WERI-Rb-1 (cell line): ENCODE measurements around the gene TNN.

Experiments used
- DNase-seq: peaks from one replicate; pipeline ENCODE4 v3.0.0-alpha.2; 2020
- H3K27ac ChIP-seq: fragments of 250-450 bp; sonication (Bioruptor Pico); 2 replicates; pipeline ENCODE4 v1.5.1; 2020; ENCODE audit warnings: mild to moderate bottlenecking, moderate library complexity
- H3K27me3 ChIP-seq: fragments of 250-450 bp; sonication (Bioruptor Pico); 2 replicates; pipeline ENCODE4 v1.5.1; 2021; ENCODE audit warnings: mild to moderate bottlenecking, low read depth, moderate library complexity; ENCODE audit not compliant: insufficient read depth, severe bottlenecking
- H3K36me3 ChIP-seq: fragments of 250-450 bp; sonication (Bioruptor Pico); 2 replicates; pipeline ENCODE4 v1.5.1; 2020; ENCODE audit warnings: mild to moderate bottlenecking, moderate library complexity
- H3K4me3 ChIP-seq: 2 replicates; pipeline ENCODE4 v1.5.1; 2011; ENCODE audit warnings: low read depth, mild to moderate bottlenecking, control low read depth, low read length
- H3K9me3 ChIP-seq: fragments of 250-450 bp; sonication (Bioruptor Pico); 2 replicates; pipeline ENCODE4 v1.5.1; 2021; ENCODE audit warnings: mild to moderate bottlenecking, moderate library complexity; ENCODE audit not compliant: severe bottlenecking
- TF ChIP-seq, protein P1 (sequence below): IDR thresholded peaks from 2 replicates; pipeline ENCODE4 v1.5.1; 2011; ENCODE audit warnings: low read depth, mild to moderate bottlenecking, control low read depth, inconsistent platforms, low read length

The TNN gene

DNA sequence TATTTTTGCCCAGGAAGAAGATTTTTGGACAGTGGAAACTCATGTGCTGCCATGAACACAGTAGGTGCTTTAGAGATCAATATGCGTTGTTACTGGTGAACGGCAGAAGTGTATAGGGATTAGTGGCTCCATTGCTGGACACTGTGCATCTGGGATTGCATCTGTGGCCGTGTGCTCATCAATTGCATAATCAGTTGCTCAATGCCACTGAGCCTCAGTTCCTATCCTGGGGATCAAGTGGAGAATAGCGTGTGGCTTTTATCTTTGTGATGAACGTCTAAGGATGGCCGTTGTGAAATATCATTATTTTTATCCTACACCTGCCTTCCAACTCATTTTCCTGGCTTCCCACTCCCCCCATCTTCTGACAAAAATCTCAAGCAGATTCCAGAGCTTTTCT lies 5.4 kb downstream of the TNN start:
- H3K27ac ChIP-seq, result no peak overlapping the region
- H3K4me3 ChIP-seq, result no peak overlapping the region
- no peaks in the 10 kb centered on the region for H3K36me3 ChIP-seq
- no peak for DNase-seq
- no peaks in the 10 kb centered on the region for H3K27me3 ChIP-seq
- no peaks in the 10 kb centered on the region for H3K9me3 ChIP-seq
- TF ChIP-seq, protein P1, sequence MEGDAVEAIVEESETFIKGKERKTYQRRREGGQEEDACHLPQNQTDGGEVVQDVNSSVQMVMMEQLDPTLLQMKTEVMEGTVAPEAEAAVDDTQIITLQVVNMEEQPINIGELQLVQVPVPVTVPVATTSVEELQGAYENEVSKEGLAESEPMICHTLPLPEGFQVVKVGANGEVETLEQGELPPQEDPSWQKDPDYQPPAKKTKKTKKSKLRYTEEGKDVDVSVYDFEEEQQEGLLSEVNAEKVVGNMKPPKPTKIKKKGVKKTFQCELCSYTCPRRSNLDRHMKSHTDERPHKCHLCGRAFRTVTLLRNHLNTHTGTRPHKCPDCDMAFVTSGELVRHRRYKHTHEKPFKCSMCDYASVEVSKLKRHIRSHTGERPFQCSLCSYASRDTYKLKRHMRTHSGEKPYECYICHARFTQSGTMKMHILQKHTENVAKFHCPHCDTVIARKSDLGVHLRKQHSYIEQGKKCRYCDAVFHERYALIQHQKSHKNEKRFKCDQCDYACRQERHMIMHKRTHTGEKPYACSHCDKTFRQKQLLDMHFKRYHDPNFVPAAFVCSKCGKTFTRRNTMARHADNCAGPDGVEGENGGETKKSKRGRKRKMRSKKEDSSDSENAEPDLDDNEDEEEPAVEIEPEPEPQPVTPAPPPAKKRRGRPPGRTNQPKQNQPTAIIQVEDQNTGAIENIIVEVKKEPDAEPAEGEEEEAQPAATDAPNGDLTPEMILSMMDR, result no peak

- TF ChIP-seq, protein P1, result 0 out of 2 replicates have a peak, but pooled peaks have one; percentile 13
- no peaks in the 10 kb centered on the region for H3K36me3 ChIP-seq
- no peaks in the 10 kb centered on the region for H3K27me3 ChIP-seq
- H3K27ac ChIP-seq, result no peak overlapping the region
- H3K4me3 ChIP-seq, result no peak overlapping the region
- DNase-seq, result no peak
- H3K9me3 ChIP-seq, result no peaks in the 10 kb centered on the region
Observed at GRCh38 chr1:175073633-175074032, 6.0 kb downstream of the TNN start.

DNA sequence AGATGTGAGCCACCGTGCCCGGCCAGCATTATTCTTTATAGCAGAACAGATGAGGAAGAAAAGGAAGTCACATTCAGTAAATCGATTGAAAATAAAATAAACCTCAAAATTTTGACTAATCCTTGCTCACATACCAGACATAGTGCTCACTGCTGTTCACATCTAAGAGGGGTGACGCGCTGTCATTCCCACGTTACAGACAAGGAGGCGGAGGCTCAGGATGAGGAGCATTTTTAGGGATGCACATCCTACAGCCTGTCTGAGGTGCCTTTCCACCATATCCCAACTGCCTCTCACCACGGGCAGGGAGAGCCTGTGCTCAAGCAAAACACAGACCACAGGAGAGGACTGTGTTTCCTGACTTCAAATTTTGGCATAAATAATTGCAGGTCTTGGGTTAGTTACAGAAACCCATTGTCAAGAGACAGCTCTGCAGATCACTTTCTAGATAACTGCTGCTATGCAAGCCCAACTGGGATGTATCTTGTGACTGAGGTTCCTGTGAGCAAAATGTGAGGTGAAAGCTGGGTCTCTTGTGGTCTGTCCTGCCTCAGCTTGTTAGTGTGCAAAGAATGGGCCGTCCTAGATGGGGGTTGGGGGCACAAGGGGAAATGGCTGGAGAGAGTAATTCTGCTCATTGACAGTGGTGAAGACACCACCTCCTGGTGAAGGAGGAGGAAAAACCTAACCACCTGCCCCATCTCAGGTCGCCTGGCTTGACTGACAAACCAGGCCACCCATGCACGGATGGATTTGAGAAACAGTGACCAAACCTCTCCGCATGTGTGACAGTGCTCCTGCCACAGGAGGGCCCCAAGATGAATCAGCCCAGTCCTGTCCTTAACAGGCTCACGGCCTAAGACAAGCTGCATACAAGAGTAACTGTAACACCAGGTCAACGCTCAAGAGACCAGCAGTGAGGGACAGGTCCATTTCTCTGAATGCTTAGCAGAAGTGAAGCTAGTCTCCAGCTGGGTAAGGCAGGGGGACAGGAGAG lies 8.2 kb downstream of the TNN start:
- TF ChIP-seq, protein P1, result no peak
- no peaks in the 10 kb centered on the region for H3K27me3 ChIP-seq
- DNase-seq, result no peak

DNA sequence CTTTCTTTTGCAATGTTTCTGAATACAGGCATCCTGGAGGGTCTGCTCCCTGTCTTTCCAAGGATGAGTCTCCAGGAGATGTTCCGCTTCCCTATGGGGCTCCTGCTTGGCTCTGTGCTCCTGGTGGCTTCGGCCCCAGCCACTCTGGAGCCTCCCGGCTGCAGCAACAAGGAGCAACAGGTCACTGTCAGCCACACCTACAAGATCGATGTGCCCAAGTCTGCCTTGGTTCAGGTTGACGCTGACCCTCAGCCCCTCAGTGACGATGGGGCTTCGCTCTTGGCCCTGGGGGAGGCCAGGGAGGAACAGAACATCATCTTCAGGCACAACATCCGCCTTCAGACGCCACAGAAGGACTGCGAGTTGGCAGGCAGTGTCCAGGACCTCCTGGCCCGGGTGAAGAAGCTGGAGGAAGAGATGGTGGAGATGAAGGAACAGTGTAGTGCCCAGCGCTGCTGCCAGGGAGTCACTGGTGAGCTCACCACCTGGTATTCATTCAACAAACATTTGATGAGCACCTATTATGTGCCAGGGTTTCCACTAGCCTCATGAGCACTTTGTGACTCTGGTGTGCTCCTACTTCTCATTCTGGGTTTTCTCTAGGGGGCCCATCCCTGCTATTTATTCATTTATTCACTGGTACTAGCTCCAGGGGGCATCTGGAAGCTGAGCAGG lies 9.9 kb downstream of the TNN start:
- no peak for DNase-seq
- Histone ChIP-seq H3K9me3 (no peaks in the 10 kb centered on the region), H3K36me3 (no peaks in the 10 kb centered on the region), H3K27ac (no peak overlapping the region), H3K4me3 (no peak overlapping the region), H3K27me3 (no peaks in the 10 kb centered on the region)
- TF ChIP-seq, protein P1, result no peak

More for the DNA sequence above, 8.2 kb downstream of the TNN start:
- no peaks in the 10 kb centered on the region for H3K36me3 ChIP-seq
- H3K4me3 ChIP-seq, result no peak overlapping the region
- no peak overlapping the region for H3K27ac ChIP-seq
- no peaks in the 10 kb centered on the region for H3K9me3 ChIP-seq

GRCh38 chr1:175078629-175079028 lies 11.0 kb downstream of the TNN start:
- no peak for DNase-seq
- H3K27me3 ChIP-seq, result no peaks in the 10 kb centered on the region
- no peak overlapping the region for H3K27ac ChIP-seq
- no peaks in the 10 kb centered on the region for H3K9me3 ChIP-seq
- H3K36me3 ChIP-seq, result no peaks in the 10 kb centered on the region
- TF ChIP-seq, protein P1, result no peak
- H3K4me3 ChIP-seq, result no peak overlapping the region
